Vagina (tissue), 2 donors: ENCODE data around the gene ATP5MC2.

Experiments used
- CTCF ChIP-seq, 3 experiments: fragments of 450-650 bp in 2 of 3; fragments of 200-600 bp in 1 of 3; sonication (generic) in 1 of 3; IDR thresholded peaks; one replicate each; pipeline ENCODE4 v1.5.1; 2017 to 2019; ENCODE audit warnings: antibody characterized with exemption in 3 of 3, mild to moderate bottlenecking in 2 of 3, moderate library complexity in 2 of 3
- POLR2AphosphoS5 ChIP-seq, 2 donors: sonication (generic); formaldehyde crosslinking; IDR thresholded peaks; one replicate each; pipeline ENCODE4 v1.9.0; 2017; ENCODE audit warnings: antibody characterized with exemption in 2 of 2, mild to moderate bottlenecking in 2 of 2, low read depth in 1 of 2; ENCODE audit not compliant: insufficient read depth in 1 of 2

DNA sequence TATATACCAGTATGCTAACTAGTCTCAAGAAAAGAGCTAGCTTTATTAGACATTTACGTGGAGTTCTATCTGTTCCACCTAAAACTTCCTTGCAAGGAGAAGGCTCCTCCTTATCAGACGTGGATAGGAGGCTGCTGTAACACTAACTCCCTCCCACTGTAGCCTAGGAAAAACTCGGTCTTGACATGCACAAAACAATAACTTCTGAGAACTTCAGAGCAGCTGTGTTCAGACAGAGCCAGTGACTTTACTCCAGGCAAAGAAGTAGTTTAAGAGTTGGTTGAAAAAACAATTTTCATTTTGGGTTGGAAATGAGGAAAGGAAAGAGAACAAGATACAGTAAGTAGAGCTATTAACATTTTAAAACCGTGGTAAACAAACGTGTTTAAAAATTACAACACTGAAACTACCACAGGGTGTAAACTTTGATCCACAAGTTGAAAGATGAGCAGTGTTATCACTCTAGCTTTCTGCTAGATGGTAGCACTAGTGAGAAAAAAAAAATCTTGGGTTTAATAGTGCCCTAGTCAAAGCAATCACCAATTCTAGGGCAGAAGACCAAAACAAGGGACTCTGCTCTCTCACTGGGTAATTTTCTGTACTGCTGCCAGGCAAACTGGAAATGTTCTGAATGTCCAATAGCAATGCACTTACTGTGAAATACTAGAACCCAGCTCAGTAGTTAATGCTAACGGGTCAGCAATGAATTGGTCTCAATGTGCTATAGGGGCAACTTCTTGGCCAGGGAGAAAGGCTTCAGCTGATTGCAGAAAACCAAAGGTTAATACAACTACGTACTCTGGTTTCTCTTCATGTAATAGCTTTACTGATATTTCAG is 52.1 kb downstream of the ATP5MC2 start:
- TF ChIP-seq CTCF (IDR thresholded peaks at IDR 0.05) (no peak), POLR2AphosphoS5 (IDR thresholded peaks at IDR 0.05; ENCODE audit: insufficient read depth in 1 of 2, low read depth in 1 of 2) (peak in 1 of 2 donors; percentile 37)
